ENCODE measurements around the gene ZDHHC16.
A peak's percentile ranks its signal among the peaks of the same experiment; 100 is the strongest.

Gene ZDHHC16

GRCh38 chr10:97479939-97480338 lies 34.0 kb downstream of the ZDHHC16 start:
- no peak for DNase-seq (ENCODE audit: low read depth in 2 of 2)

GRCh38 chr10:97481071-97481470 lies 35.1 kb downstream of the ZDHHC16 start:
- DNase-seq (ENCODE audit: low read depth in 2 of 2), result no peak

- no peak for DNase-seq (ENCODE audit: low read depth in 2 of 2)
Observed at GRCh38 chr10:97482381-97482780, 36.4 kb downstream of the ZDHHC16 start.

- DNase-seq (ENCODE audit: low read depth in 2 of 2), result no peak
Observed at GRCh38 chr10:97483506-97483905, 37.5 kb downstream of the ZDHHC16 start.

GRCh38 chr10:97483921-97484320 lies 37.9 kb downstream of the ZDHHC16 start:
- DNase-seq (ENCODE audit: low read depth in 2 of 2), result no peak

GRCh38 chr10:97485647-97486281 lies 39.8 kb downstream of the ZDHHC16 start:
- DNase-seq (ENCODE audit: low read depth in 2 of 2), result no peak

GRCh38 chr10:97490592-97490991 lies 44.6 kb downstream of the ZDHHC16 start:
- DNase-seq (ENCODE audit: low read depth in 2 of 2), result no peak

- DNase-seq (ENCODE audit: low read depth in 2 of 2), result no peak
Observed at GRCh38 chr10:97494151-97494550, 48.2 kb downstream of the ZDHHC16 start.

- DNase-seq (ENCODE audit: low read depth in 2 of 2), result no peak
Observed at GRCh38 chr10:97494863-97495506, 49.0 kb downstream of the ZDHHC16 start.

- peak; percentile 41 to 42 for DNase-seq (ENCODE audit: low read depth in 2 of 2)
Observed at GRCh38 chr10:97497572-97498075, 51.6 kb downstream of the ZDHHC16 start.

GRCh38 chr10:97498076-97498840 lies 52.3 kb downstream of the ZDHHC16 start, which contains the start of gene MMS19:
MMS19 (minus strand) TSS chr10:97498422; CDS start chr10:97498384, 38 bp downstream.
- DNase-seq (ENCODE audit: low read depth in 2 of 2), result peak; percentile 96 to 98

- no peak for DNase-seq (ENCODE audit: low read depth in 2 of 2)
Observed at GRCh38 chr10:97498841-97499560, 53.0 kb downstream of the ZDHHC16 start, which contains the start of gene UBTD1. UBTD1 (plus strand) TSS chr10:97498924; CDS start chr10:97499204, 280 bp downstream.

GRCh38 chr10:97499561-97500296 lies 53.8 kb downstream of the ZDHHC16 start:
- DNase-seq (ENCODE audit: low read depth in 2 of 2), result no peak

- no peak for DNase-seq (ENCODE audit: low read depth in 2 of 2)
Observed at GRCh38 chr10:97500297-97500575, 54.3 kb downstream of the ZDHHC16 start.

GRCh38 chr10:97502916-97503315 lies 56.9 kb downstream of the ZDHHC16 start:
- DNase-seq (ENCODE audit: low read depth in 2 of 2), result no peak

- no peak for DNase-seq (ENCODE audit: low read depth in 2 of 2)
Observed at GRCh38 chr10:97503406-97503805, 57.4 kb downstream of the ZDHHC16 start.

- no peak for DNase-seq (ENCODE audit: low read depth in 2 of 2)
Observed at GRCh38 chr10:97505152-97505551, 59.2 kb downstream of the ZDHHC16 start.

GRCh38 chr10:97506199-97506991 lies 60.4 kb downstream of the ZDHHC16 start:
- no peak for DNase-seq (ENCODE audit: low read depth in 2 of 2)
